ENCODE measurements around the gene KRT34.
"Not testable (repeated sequence)": the region's sequence is repeated elsewhere in the genome, so short reads cannot be mapped to it uniquely, and the experiment has no call there.

Gene KRT34

DNA sequence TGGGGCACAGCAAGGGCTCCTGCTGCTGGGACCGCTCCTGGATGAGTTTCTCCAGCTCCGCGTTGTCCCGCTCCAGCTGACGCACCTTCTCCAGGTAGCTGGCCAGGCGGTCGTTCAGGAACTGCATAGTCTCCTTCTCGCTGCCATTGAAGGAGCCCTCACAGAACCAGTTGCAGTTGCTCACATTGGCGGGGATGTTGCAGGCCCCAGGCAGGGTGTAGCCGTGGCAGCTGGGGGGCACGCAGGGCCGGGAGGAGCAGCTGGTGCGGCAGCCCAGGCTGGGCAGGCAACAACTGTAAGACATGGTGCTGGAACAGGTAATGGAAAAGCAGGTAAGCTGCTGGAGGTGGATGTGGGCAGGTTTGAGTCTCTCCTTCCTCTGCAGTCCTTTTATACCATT is at the start of gene KRT34:
Gene KRT34 (minus strand): TSS at position 364 of the 400 bp plus-strand sequence. CDS start 60 bp downstream, at position 304.
- not testable (repeated sequence) for DNase-seq (ENCODE audit: low read depth)

DNA sequence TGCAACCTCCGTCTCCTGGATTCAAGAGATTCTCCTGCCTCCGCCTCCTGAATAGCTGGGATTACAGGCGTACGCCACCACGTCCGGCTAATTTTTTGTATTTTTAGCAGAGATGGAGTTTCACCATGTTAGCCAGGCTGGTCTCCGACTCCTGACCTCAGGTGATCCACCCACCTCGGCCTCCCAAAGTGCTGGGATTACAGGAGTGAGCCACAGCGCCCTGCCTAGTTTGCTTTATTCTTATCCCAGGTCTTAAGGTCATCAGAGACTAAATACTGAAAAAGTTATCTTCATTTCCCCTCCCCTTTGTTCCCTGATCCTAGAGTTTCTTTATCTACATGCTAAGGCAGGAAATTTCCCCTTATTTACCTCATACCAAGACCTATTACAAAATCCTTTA is 48.3 kb upstream of the KRT34 start:
- DNase-seq (ENCODE audit: low read depth): not testable (repeated sequence)

DNA sequence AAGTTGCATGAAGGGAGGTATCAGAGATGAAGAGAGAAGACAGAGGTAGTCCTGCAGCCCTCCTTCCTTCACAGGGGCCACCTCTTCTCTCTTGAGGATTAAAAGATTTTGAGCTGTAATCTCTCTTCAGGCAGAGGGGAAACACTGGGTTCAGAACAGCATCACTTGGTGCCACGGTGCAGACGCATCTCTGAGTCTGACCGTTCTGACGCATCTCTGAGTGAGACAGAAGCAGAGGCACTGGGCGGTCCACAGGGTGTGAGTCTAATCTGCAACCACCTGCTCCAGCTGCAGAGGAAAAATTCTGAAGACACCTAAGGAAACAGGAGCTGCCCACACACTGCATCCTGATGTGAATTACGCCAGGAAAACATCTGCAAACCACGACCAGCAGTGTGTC is 47.6 kb upstream of the KRT34 start:
- no peak for DNase-seq (ENCODE audit: low read depth)

DNA sequence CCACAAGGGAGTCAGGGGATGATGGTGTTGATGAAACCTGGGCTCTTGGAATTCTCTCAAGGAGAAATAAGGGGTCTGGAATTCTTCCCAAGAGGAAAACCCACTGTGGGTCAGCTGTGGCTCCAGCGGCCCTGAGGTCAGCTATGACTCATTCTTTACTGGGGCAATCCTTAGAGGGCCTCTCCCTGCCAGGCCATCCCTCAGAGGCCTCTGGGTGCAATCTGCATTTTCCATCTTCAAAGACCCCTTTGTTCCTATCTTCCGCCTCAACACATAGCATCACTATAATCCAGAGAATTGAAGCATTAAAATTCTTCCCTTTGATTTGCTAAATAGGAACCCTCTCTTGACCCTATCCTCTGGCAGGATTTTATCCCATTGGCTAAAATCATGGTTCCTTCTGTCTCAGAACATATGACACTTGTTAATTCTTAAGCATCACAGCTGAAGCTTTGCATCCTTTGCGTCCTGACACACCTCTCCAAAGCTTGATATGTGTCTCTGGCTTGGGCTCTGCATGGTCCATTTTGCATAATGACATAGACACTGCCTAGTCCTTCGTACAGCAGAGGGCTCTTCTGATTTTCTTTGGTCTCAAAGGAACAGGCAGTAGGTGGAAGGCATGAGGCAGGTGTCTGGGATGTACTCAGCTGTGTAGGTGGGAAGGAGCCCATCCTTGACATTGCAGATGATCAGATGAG is 46.6 kb upstream of the KRT34 start:
- DNase-seq (ENCODE audit: low read depth): no peak

DNA sequence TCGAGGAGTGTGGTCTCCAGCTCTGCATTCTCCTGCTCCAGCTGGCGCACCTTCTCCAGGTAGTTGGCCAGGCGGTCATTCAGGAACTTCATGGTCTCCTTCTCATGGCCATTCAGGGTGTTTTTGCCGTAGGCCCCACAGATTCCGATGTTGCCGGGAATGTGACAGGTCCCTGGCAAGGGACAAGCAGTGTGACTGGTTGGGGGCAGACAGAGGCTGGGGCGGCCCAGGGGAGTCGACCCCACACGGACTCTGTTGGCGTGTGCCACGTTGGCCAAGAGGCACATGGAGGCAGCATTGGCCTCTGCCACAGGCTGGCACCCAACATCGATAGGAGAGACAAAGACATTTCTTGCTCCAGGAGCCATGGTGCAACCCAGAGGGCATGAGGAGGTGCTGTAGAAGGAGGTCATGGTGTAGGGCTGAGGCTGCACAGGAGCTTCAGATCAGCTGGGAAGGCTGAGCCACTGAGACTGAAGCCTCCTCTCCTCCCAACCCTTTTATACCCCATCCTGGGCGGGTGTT is 42.1 kb upstream of the KRT34 start, which contains the start of gene KRT37:
Gene KRT37 (minus strand): TSS at position 475 of the 525 bp plus-strand sequence. CDS start 62 bp downstream, at position 413.
- DNase-seq (ENCODE audit: low read depth): no peak

DNA sequence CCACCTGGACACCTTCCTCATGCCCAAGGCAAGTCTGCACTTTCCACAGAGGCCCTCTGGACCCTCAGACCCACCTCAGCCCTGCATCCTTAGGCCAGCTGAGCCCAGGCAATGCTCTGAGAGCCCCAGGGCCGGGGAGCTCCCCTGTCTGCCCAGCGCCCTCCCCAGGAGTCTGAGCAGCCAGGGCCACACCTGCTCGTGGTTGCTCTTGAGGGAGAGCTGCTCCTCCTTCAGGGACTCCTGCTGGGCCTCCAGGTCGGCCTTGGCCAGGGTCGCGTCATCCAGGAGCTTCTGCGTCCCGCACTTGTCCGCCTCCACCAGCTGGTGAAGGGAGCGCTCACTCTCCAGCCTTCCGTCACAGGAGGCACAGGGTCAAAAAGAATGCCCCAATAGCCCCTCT is 40.5 kb upstream of the KRT34 start:
- not testable (repeated sequence) for DNase-seq (ENCODE audit: low read depth)

DNA sequence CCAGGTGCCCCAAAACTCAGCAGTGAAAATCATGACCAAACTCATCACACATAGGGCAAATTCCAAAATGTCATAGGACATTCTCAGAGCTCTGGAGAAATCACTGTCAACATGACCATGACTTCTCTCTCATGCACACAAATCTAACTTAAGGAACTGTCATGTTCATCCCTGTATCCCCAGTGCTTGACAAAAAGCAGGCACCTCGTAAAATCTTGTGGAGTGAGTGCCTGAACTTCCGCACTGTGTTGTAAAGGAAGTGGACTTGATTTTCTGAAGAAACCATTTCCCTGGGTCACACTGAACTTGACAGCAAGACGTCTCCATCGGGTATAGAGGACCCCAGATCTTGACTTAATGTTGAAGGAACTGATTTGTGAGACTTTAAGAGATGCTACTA is 39.5 kb upstream of the KRT34 start:
- no peak for DNase-seq (ENCODE audit: low read depth)

DNA sequence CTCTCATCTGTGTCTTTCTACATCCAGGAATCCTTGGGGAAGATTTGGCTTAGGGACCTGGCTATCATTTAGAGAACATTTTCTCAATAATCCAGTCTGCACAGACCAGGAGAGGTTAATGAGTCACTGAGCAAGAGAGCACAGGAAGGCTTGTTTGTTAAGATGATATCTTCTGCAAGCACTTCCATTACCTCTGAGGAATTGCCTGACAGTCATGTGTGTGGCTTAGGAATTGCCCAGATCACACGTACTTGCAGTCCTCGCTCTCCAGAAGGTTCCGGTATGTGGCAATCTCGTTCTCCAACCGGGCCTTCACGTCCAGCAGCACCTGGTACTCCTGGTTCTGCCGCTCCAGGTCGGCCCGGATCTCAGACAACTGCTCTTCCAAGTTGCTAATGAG is 39.0 kb upstream of the KRT34 start:
- DNase-seq (ENCODE audit: low read depth): no peak

DNA sequence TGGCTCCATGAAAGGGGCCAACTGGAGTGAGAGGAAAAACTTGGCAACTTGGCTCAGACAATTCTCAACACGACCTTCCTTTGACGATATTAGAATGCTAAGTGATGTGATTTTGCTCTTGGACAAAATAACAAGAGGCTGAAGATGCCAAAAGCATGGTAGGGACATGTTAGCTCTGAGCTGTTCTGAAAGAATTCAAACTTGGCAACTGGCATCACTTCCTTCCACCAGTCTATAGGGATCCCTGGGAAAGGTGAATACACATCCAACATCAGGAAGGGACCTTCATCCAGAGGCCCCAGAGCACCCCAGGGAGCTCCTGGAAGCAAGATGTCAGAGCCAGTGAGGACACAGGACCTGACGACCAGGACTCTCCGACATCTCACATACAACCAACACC is 38.0 kb upstream of the KRT34 start:
- no peak for DNase-seq (ENCODE audit: low read depth)

DNA sequence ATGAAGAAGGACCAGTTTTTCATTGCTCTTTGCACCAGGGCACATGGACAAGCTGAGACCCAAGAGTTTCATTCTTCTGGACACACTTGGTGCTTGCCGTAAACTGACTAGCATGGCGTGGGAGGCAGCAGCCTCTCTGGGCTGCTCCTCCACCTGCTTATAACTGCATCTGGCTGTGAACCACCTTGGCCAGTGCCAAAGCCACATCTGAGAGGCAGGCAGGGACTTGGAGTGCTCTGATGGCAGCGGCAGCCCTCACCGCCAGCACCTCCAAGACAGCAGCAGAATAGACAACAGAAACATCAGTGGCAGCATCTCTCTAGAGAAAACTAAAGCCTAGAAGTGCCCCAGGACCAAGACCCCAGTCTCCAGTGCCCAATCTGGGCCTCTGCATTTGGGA is 37.6 kb upstream of the KRT34 start:
- DNase-seq (ENCODE audit: low read depth): no peak

DNA sequence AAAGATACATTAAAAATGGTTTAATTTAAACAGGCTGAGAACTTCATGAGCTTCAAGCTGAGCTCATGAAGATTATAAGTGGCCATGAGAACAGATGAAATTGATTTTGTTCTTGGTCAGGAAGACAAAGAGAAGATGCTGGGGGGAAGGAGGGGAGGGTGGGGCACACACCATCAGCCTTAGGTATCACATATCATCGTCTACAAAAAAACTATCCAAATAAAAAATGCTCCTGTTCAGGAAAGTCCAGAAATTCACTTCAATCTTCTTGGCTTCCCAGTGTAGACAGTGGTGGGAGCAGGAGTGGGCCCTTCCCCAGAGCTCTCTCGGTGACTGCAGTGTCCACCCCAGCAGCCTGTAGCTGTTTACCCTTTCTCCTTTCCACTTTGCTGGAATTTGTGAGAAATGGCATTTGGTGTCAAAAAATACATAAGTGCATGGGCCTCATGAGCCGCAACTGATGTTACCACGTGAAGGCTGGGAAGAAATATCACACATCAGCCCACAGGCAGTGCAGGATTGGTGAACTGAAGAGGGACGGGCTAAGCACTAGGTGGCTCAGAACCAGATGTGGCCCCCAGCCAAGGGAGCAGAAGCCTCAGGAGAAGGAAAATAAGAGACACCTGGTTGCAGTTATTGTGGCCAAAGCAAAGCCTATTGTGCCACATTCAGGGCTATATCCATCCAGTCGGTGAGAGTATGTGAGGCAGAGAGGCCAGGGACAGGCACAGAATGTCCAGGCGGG is 36.2 kb upstream of the KRT34 start:
- no peak for DNase-seq (ENCODE audit: low read depth)

DNA sequence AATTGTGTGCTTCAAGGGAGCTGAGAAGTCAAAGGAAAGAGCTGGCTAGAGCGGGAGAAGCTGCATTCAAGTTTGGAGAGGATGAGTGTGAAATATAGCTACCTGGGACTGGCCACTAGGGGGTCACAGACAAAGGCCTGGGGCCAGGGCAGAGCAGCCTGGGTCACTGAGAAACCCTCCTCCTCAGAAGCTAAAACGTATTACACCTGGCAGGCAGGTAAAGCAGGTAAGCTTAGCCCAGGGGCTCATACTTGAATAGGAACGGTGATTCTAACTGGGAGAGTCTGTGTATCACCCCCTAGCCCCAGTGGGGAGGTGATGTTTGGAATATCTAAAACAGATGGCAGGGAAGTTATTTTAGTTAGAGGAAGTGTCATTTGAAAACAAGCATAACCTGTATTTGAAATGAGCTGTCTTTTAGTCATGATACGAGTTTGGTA is 35.5 kb upstream of the KRT34 start:
- DNase-seq (ENCODE audit: low read depth): no peak

DNA sequence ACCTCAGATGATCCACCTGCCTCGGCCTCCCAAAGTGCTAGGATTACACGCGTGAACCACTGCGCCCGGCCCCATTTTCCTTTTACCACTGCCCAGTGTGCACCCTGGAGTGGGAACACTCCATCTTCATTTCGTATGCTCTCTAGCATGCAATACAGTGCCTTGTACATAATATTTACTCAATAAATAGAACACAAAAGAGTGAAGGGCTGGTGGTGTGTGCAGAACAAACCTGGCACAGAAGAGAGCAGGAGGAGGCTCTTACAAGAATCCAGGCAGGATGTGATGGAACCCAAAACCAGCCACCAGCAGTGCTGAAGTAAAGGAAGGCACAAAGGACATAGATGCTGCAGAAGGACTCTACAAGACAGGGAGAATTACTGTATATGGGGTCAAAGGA is 35.0 kb upstream of the KRT34 start:
- no peak for DNase-seq (ENCODE audit: low read depth)

DNA sequence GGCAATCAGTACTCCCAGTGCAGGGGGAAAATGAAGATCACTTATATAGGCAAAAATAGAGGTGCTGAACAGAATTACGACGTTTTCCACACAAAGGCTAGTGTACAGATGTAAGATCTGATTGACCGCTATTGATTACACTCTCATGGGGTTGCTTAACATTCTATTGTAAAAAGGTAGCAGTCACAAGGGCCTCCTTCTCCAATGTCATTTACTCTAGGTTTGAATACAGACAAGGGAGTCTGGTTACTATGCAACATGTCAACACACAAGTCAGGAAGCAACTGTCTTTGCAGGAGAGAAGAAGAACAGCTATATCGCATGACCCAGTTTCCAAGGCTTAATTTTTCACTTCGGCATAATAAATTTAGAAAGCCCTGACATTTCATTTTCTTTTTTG is 34.4 kb upstream of the KRT34 start:
- DNase-seq (ENCODE audit: low read depth): no peak

DNA sequence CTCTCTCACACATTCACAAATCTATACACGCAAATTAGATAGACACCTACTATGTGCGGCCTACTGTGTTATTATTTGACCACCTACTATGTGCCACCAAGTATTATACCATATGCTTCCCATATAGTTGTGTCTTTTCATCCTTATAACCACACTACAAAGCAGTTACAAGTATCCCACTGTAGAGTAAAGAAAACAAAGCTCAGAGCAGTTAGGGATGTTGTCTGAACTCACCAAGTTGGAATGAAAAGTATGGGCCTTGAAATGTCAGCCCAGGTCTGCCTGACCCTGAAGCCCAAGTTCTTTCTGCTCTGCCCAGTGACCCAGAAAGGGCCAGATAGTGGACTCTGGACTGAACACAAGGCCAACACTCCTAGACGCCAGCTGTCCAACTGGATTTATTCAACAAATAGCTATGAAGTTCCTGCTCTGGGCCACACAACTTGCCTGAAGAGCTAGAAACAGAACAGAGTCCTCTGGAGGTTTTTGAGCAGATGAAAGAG is 33.8 kb upstream of the KRT34 start:
- DNase-seq (ENCODE audit: low read depth): no peak

DNA sequence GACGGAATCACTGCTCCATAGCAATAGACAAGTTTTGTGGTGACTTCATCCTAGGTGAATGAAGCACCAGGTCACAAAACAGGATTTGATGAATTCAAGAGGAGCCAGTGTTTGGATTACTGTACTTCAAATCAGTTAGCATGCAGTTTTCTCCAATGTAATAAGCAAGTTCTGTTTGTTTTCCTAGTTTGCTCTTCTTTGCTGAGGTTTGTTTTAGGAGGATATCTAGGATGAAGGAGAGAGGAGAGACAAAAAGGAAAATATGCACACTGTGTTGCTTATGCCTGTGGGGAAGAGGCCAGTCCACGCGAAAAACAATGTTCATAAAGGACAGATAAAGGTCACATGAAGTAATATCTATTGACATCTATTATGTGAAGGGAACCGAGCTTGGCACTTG is 33.3 kb upstream of the KRT34 start:
- no peak for DNase-seq (ENCODE audit: low read depth)

DNA sequence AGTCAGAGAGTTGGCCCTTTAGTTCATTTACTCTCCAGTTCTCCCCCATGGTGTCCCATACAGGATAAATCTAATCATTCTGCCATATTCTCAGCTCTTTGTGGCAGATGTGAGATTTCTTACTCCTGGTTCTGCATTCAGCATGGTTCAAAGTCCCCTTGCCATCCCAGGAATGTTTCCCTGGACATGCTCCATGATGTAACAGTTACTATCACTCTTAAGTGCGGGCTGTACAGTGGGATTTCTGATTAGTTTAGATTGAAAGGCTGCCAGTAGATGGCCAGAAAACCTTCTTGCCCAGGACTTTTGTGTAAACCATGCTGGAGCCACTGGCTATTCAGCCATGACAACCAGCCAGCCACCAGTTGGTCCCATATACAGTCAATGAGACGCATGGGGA is 31.9 kb upstream of the KRT34 start:
- no peak for DNase-seq (ENCODE audit: low read depth)

DNA sequence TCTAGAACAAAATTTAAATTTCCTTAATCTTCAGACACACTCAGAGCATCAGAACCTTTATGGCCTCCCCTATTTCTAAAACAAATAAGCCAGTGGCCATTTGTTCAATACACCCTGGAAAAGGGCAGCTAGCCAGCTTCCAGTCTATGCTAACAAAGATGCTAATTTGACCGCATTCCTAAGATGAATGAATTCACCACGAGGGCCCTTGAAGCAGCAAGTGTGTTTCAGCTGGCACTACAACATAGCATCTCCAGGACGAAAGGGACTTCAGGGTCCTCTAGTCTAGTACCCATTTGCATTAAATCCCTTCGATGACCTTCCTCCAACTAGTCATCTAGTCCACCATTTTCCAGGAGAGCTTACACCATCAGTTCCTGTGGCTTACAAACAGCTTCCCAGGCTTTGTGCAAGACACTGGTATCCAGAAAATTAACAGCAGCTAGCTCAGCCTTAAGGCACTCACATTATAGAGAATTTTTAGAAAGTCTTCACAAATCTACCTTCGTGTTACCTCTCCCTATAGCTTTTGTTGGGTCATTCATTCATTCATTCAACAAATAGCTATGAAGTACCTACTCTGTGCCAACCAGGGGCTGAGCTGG is 31.3 kb upstream of the KRT34 start:
- no peak for DNase-seq (ENCODE audit: low read depth)

DNA sequence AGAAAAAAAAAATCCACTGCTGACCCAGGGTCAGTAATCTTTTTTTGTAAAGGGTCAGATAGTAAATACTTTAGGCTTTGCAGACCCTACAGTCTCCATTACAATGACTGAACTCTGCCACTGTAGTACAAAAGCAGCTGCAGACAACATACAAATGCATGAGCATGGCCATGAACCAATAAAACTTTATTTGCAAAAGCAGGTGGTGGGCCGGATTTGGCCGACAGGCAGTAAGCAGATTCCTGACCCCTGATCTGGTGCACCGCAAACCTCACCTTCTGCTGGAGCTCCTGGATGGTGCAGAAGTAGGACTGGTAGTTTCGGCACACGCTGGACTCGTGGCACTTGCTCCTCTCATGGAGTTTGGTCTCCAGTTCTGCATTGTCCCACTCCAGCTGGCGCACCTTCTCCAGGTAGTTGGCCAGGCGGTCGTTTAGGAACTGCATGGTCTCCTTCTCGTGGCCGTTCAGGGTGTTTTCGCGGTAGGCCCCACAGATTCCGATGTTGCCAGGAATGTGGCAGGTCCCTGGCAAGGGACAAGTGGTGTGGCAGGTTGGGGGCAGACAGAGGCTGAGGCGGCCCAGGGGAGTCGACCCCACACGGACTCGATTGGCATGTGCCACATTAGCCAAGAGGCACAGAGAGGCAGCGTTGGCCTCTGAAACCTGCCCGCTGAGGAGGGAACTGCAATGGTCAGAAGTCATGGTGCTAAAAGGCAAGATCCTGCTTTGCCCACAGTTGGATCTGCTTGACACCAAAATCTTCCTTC is 29.1 kb upstream of the KRT34 start:
- no peak for DNase-seq (ENCODE audit: low read depth)

DNA sequence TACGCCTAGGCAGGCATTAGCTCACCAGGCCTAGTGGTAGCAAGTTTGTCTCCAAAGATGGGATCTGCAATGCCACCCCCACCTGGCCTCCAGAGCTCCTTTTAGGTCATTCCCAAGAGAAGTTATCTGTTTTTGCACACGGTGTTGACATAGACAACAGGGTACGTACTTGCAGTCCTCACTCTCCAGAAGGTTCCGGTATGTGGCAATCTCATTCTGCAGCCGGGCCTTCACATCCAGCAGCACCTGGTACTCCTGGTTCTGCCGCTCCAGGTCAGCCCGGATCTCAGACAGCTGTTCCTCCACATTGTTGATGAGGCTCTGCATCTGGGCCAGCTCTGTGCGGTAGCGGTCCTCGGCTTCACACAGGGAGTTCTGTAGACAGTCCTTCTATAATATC is 25.1 kb upstream of the KRT34 start:
- no peak for DNase-seq (ENCODE audit: low read depth)

DNA sequence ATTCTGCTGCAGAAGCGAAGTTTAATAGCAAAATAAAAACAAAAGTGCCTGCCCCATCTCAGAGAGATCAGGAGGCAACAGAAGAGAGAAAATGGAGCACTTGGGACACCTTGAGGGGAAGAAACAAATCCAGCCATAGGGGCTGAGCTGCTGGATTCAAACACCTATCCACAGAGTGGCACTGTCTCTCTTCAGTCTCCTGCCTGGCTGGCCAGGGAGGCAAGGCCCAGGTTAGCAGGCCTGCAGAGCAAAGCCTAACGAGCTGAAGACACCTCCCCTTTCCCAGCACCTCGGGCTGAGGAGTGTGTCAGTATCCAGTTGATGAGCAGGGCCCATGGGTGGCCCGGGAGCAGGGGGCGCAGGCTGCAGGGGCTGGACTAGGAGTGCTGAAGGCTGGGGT is 24.1 kb upstream of the KRT34 start:
- DNase-seq (ENCODE audit: low read depth): no peak
